ENCODE results near the gene SHFL.

Gene SHFL

GRCh38 chr19:10085641-10086590 lies at the start of gene SHFL:
SHFL (plus strand) TSS chr19:10086317; CDS start chr19:10086428, 111 bp downstream.
- peak in 45 of 56 donors; percentile 10 to 80 (median 43) for DNase-seq

- DNase-seq, result no peak
Observed at GRCh38 chr19:10036601-10037071, 49.5 kb upstream of the SHFL start.

DNA sequence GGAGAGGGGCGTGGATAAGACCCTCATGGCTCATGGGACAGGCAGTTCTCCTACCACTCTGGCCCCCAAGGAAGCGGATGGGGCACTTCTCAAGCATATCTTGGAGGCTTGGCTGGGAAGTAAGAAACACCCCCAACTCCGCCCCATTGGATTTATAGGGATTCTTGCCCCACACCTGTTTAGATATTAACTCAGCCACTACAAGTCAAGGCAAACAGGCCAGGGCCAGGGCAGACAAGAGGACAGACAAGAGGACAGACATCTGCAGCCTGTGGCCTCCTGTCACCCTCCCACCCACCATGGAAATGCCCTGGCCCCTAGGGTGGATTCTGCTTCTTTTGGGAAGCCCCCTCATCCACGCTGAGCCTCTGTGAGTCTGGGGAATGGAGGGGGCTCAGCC lies 48.8 kb upstream of the SHFL start:
- no peak for DNase-seq

- DNase-seq, result peak in 1 of 56 donors; percentile 2
Observed at GRCh38 chr19:10037809-10038208, 48.3 kb upstream of the SHFL start.

DNA sequence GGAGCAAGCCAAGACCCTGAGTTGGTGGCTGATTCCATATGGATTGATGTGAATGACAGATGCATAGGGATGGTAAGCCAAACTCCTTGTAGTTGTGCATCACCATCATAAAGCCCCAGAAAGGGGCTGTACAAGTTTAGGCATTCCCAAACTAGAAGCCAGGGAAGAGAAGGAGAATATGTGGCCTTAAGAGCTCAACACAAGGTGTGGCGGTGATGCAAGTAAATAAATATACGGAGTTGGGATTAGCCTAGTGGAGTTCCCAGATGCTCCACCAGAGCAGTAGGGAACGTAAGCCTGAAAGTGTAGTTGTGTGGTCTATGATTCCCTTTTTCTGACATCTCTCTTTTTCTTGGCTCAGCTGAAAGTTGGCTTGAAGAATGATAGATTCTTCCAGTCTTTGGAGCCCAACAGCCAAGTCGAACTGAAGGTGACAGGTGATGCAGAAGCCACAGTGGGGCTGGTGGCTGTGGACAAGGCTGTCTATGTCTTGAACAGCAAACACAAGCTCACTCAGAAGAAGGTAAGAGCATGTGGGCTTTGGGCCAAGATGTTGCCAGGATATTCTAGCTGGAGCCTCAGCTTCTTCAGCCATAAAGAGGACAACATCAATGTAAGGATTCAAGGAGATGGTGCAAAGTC lies 42.7 kb upstream of the SHFL start:
- DNase-seq, result no peak

- no peak for DNase-seq
Observed at GRCh38 chr19:10044390-10044789, 41.7 kb upstream of the SHFL start.

DNA sequence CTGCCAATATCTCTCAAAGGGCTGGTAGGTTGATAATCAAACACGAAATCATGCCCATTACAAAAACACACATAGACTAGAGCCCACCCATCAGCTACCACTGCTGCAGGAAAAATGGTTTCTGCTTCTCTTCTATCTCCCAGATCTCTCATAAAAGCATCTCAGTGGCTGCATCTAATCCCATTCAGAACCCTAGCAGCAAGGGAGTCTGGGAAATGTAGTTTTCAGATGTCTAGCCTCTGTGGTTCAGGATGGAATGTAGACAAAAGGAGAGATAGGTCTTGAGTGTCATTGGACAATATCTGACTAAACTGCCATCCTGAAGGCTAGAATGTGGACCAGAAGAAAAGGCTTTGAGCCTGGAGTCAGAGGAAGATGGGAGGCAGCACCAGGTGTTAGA lies 40.7 kb upstream of the SHFL start:
- no peak for DNase-seq

- DNase-seq, result no peak
Observed at GRCh38 chr19:10049626-10050025, 36.5 kb upstream of the SHFL start.

- no peak for DNase-seq
Observed at GRCh38 chr19:10052602-10053360, 33.3 kb upstream of the SHFL start.

DNA sequence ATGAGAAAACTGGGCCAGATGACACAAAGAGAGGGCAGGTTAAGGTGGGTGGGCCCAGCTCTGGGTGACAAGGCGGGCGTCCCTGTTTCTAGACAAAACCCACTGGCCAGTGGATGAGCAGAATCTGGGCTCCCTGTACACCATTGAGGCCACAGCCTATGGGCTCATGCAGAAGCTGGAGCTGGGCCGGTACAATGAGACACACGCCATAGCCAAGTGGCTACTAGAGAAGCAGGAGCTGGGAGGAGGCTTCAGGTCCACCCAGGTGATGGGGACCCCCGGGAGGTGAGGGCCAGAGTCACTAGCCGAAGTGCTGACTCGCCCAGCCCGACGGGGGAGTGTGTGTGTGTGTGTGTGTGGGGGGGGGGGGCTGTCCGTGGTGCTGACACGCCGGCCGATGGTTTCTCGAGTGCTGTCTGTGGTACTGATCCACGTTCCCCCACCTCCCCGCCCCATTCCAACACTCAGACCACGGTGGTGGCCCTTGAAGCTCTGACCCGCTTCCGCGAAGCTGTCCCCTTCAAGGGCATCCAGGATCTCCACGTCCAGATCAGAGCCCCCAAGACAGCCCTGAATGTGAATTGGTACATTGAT lies 24.3 kb upstream of the SHFL start:
- DNase-seq, result no peak

- no peak for DNase-seq
Observed at GRCh38 chr19:10068205-10068604, 17.9 kb upstream of the SHFL start.

- no peak for DNase-seq
Observed at GRCh38 chr19:10069046-10069445, 17.1 kb upstream of the SHFL start.

DNA sequence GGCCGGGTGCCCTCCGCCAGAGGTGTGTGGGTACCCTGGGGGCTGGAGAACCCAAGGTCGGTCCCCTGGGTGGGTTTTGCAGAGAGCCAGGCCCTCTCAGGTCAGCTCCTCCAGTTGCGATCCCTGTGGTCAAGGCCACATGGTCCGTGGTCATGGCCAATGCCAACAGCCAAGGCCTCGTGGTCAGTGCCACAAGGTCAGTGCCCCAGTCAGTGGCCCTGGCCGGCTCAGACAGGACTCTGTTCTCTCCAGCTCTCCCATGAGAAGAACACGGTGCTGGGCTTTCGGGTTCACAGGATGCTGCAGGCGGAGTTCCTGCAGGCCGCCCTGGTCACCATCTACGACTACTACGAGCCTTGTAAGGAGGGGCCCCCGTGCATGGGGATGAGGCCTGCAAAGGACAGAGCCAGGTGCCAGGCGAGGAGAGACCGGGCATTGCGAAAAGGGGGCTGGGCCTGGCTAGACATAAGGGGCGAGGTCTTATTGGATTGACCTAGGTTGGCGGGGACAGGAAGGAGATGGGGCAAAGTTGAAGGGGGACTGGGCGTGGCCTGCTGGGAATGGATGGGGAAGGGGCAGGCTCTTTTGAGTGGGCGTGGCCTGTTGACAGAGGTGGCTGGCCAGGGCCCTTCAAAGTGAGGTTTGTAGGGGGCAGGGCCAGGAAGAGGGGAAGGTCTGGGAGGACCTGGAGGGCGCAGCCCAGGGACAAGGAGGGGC lies 15.2 kb upstream of the SHFL start:
- no peak for DNase-seq

DNA sequence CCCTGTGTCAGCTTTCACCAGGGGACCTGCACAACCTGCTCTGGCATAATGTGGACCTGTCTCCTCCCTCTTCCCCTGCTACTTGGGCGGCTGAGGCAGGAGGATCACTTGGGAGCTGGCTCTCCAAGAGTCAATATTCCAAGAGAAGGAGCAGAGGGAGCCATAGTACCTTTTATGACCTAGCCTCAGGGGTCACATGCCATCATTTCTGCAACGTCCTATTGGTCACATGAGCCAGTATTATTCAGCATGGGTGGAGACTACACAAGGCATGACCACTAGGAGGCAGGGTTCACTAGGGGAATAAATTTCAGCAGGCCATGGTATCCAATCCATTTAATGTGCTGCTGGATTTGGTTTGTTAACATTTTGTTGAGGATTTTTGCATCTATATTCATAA lies 12.0 kb upstream of the SHFL start:
- no peak for DNase-seq

DNA sequence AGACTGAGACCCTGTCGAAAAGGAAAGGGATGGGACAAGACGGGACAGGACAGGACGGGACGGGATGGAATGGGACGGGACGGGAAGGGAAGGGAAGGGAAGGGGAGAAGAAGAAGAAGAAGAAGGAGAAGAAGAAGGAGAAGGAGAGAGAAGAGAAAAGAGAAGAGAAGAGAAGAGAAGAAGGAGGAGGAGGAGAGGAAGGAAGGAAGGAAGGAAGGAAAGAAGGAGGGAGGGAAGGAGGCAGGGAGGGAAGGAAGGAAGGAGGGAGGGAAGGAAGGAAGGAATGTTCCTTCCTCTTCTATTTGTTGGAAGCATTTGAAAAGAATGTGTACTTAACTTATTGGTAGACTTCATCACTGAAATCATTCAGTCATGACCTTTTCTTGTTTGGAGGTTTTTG lies 9.6 kb upstream of the SHFL start:
- DNase-seq, result no peak

DNA sequence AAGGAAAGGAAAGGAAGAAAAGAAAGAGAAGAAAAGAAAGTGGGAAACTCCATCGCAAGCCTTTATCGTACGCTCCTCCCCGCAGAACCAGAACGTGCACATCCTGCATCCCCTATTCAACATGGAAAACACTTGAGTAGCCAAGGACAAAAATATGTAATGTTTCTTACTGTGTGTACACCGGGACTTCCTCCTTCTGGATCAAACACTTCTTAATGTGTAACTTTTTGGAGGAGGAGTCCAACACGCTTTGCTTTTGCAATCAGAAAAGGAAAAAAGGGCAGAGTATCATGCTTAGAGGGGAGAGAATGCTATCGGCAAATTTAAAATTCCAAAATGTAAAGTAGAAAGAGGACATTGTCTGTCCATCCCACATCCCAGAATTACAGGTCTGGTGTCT lies 7.8 kb upstream of the SHFL start:
- DNase-seq, result no peak

GRCh38 chr19:10079031-10079453 lies 7.1 kb upstream of the SHFL start:
- no peak for DNase-seq

DNA sequence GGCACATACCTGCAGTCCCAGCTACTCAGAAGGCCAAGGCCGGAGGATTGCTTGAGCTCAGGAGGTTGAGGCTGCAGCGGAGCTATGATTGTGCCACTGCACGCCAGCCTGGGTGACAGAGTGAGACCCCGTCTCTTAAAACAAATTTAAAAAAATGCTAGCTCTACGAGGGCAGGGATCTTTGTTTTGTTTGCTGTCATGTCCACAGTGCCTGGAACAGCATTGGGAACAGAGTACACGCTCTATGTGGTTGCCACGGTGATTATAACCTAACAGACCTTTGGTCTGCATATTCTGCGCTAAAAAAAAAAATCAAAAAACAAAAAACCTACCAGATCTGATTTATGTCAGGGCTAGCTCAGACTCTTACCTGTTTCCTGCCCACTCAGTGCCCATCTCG lies 2.2 kb upstream of the SHFL start:
- DNase-seq, result no peak

GRCh38 chr19:10084803-10085202 lies 1.3 kb upstream of the SHFL start:
- no peak for DNase-seq

DNA sequence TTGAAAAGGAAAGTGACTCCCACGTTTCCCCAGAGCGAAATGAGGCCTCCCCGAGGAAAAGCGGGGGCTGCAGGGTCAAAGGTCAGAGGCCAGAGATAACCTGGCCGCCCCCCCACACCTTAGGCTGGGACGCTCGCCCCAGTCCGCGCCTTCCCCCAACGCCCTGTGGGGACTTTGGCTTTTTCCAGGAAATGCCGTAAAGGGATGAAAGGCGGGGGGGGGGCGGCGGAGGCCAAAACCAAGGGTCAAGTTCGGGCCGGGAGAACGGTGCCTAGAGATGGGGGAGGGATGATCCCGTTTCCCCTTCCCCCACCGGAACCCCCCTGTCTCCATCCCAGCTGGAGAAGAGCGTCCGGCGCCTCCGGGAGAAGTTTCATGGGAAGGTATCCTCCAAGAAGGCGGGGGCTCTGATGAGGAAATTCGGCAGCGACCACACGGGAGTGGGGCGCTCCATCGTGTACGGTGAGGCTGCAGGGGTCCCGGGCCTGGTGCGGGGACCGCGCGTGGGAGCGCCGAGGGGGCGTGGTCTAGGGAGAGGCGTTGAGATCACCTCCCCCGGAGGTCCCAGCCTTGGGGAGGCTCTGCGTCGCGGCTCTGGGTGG lies 575 bp downstream of the SHFL start:
- DNase-seq, result peak in 1 of 56 donors; percentile 53
